WTC11 (cell line): ENCODE results near the gene ACOT2.
"Not testable (repeated sequence)": the region's sequence is repeated elsewhere in the genome, so short reads cannot be mapped to it uniquely, and the experiment has no call there.

Experiments used
- CREM ChIP-seq: sonication (generic); formaldehyde crosslinking; IDR thresholded peaks from 2 replicates; pipeline ENCODE4 v1.8.1; 2022; ENCODE audit warnings: mild to moderate bottlenecking, missing genetic modification reagents, moderate library complexity
- NR1H2 ChIP-seq: sonication (generic); formaldehyde crosslinking; IDR thresholded peaks from 2 replicates; pipeline ENCODE4 v1.9.0; 2021; ENCODE audit warnings: mild to moderate bottlenecking, moderate library complexity, missing genetic modification reagents
- NR3C1 ChIP-seq: sonication (generic); formaldehyde crosslinking; conservative IDR thresholded peaks from 2 replicates; pipeline ENCODE4 v1.8.1; 2023; ENCODE audit warnings: low read depth, mild to moderate bottlenecking, missing genetic modification reagents
- ZNF232 ChIP-seq: sonication (generic); formaldehyde crosslinking; IDR thresholded peaks from 2 replicates; pipeline ENCODE4 v1.8.0; 2022; ENCODE audit warnings: mild to moderate bottlenecking, missing genetic modification reagents
- ZNF416 ChIP-seq: fragments of 250-450 bp; sonication (Bioruptor Pico); IDR thresholded peaks from 2 replicates; pipeline ENCODE4 v1.9.0; 2021; ENCODE audit warnings: mild to moderate bottlenecking, inconsistent platforms
- TF ChIP-seq, protein P1 (sequence below): fragments of 200-600 bp; IDR thresholded peaks from 2 replicates; pipeline ENCODE4 v1.8.0; 2022; ENCODE audit warnings: antibody characterized with exemption
- TF ChIP-seq, protein P2 (sequence below): sonication (generic); formaldehyde crosslinking; IDR thresholded peaks from 2 replicates; pipeline ENCODE4 v1.8.0; 2022; ENCODE audit warnings: mild to moderate bottlenecking, missing genetic modification reagents
- TF ChIP-seq, protein P3 (sequence below): sonication (generic); formaldehyde crosslinking; conservative IDR thresholded peaks from 2 replicates; pipeline ENCODE4 v1.8.1; 2023; ENCODE audit warnings: mild to moderate bottlenecking, low read depth, missing genetic modification reagents, moderate library complexity
- TF ChIP-seq, protein P4 (sequence below): sonication (generic); formaldehyde crosslinking; IDR thresholded peaks from 2 replicates; pipeline ENCODE4 v1.8.1; 2022; ENCODE audit warnings: mild to moderate bottlenecking, missing genetic modification reagents, moderate library complexity, borderline replicate concordance
- TF ChIP-seq, protein P5 (sequence below): fragments of 250-450 bp; sonication (Bioruptor Pico); IDR thresholded peaks from 2 replicates; pipeline ENCODE4 v1.9.0; 2021; ENCODE audit warnings: moderate library complexity, mild to moderate bottlenecking, inconsistent platforms, borderline replicate concordance

DNA sequence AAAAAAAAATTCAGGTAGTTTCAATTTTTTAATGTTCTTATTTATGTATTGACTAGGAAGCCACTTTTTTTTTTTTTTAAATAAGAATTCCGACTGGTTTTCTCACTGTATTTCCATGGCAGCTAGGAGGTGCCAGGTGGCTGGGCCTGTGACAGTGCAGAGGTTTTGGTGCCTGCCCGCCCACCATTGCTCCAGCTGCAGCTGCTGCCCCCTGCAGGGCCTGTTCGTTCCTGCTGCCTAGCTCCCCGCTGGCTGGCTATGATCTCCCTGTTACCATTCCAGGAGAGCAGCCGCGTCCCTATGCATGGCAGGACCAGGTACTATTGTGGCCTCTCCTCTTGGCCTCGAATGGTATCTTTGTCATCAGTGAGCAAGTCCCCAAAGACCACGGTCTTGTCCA lies 1.9 kb downstream of the ACOT2 start:
- not testable (repeated sequence) for TF ChIP-seq NR1H2; ZNF232 (CRISPR knock-in tag); NR3C1 (CRISPR knock-in tag); CREM (CRISPR knock-in tag); ZNF416 (CRISPR knock-in tag)
- TF ChIP-seq, protein P1, sequence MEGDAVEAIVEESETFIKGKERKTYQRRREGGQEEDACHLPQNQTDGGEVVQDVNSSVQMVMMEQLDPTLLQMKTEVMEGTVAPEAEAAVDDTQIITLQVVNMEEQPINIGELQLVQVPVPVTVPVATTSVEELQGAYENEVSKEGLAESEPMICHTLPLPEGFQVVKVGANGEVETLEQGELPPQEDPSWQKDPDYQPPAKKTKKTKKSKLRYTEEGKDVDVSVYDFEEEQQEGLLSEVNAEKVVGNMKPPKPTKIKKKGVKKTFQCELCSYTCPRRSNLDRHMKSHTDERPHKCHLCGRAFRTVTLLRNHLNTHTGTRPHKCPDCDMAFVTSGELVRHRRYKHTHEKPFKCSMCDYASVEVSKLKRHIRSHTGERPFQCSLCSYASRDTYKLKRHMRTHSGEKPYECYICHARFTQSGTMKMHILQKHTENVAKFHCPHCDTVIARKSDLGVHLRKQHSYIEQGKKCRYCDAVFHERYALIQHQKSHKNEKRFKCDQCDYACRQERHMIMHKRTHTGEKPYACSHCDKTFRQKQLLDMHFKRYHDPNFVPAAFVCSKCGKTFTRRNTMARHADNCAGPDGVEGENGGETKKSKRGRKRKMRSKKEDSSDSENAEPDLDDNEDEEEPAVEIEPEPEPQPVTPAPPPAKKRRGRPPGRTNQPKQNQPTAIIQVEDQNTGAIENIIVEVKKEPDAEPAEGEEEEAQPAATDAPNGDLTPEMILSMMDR = peak; percentile 43; the same call in 1 of the 2 replicates
- TF ChIP-seq, protein P2, sequence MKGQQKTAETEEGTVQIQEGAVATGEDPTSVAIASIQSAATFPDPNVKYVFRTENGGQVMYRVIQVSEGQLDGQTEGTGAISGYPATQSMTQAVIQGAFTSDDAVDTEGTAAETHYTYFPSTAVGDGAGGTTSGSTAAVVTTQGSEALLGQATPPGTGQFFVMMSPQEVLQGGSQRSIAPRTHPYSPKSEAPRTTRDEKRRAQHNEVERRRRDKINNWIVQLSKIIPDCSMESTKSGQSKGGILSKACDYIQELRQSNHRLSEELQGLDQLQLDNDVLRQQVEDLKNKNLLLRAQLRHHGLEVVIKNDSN = not testable (repeated sequence)
- TF ChIP-seq, protein P3, sequence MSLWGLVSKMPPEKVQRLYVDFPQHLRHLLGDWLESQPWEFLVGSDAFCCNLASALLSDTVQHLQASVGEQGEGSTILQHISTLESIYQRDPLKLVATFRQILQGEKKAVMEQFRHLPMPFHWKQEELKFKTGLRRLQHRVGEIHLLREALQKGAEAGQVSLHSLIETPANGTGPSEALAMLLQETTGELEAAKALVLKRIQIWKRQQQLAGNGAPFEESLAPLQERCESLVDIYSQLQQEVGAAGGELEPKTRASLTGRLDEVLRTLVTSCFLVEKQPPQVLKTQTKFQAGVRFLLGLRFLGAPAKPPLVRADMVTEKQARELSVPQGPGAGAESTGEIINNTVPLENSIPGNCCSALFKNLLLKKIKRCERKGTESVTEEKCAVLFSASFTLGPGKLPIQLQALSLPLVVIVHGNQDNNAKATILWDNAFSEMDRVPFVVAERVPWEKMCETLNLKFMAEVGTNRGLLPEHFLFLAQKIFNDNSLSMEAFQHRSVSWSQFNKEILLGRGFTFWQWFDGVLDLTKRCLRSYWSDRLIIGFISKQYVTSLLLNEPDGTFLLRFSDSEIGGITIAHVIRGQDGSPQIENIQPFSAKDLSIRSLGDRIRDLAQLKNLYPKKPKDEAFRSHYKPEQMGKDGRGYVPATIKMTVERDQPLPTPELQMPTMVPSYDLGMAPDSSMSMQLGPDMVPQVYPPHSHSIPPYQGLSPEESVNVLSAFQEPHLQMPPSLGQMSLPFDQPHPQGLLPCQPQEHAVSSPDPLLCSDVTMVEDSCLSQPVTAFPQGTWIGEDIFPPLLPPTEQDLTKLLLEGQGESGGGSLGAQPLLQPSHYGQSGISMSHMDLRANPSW (CRISPR knock-in tag) = not testable (repeated sequence)
- TF ChIP-seq, protein P4, sequence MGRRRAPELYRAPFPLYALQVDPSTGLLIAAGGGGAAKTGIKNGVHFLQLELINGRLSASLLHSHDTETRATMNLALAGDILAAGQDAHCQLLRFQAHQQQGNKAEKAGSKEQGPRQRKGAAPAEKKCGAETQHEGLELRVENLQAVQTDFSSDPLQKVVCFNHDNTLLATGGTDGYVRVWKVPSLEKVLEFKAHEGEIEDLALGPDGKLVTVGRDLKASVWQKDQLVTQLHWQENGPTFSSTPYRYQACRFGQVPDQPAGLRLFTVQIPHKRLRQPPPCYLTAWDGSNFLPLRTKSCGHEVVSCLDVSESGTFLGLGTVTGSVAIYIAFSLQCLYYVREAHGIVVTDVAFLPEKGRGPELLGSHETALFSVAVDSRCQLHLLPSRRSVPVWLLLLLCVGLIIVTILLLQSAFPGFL (CRISPR knock-in tag) = not testable (repeated sequence)
- TF ChIP-seq, protein P5, sequence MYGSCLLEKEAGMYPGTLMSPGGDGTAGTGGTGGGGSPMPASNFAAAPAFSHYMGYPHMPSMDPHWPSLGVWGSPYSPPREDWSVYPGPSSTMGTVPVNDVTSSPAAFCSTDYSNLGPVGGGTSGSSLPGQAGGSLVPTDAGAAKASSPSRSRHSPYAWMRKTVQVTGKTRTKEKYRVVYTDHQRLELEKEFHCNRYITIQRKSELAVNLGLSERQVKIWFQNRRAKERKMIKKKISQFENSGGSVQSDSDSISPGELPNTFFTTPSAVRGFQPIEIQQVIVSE (CRISPR knock-in tag) = not testable (repeated sequence)
